B cell (primary cell): ENCODE data around the gene GRK1. TPM values are rescaled to one million over a fixed set of nuclear protein-coding genes. Genes with fewer than 3 reads are reported as not detected.

Experiments used
- ATAC-seq: fragments of 200-7000 bp; cut with Tn5 transposase; one replicate; pipeline ENCODE4 v1.10.0; 2021; ENCODE audit warnings: low read depth, mild to moderate bottlenecking, moderate number of reproducible peaks, moderate library complexity
- CTCF ChIA-PET: fragments of 350-600 bp; sonication (Branson Sonifier 250); formaldehyde crosslinking; loops from one replicate; lab custom pipeline; 2021; ENCODE audit warnings: antibody characterized with exemption, inconsistent platforms; lab: Charles Lee
- POLR2A ChIA-PET: fragments of 350-600 bp; sonication (Branson Sonifier 250); formaldehyde crosslinking; loops from one replicate; lab custom pipeline; 2021; ENCODE audit warnings: antibody characterized with exemption; lab: Charles Lee
- DNase-seq: peaks from one replicate; pipeline ENCODE4 v3.0.0; 2013
- H2AFZ ChIP-seq: 2 replicates; pipeline ENCODE4 v1.6.1; 2012; ENCODE audit warnings: mild to moderate bottlenecking, low read depth, low read length; ENCODE audit not compliant: insufficient read depth, poor library complexity, severe bottlenecking
- H3K27ac ChIP-seq, 2 donors: 1 replicate in 1 of 2; 2 replicates in 1 of 2; pipeline ENCODE4 v1.5.1; 2012 to 2013; ENCODE audit warnings: low read length in 2 of 2, mild to moderate bottlenecking in 2 of 2, moderate library complexity in 1 of 2
- H3K27me3 ChIP-seq, 4 experiments: fragments of 200-600 bp in 1 of 4; sonication (generic) in 1 of 4; replicated peaks in 1 of 4; 1 replicate in 2 of 4; 2 replicates in 2 of 4; pipeline versions ENCODE4 v1.6.1 to v1.7.0; 2013 to 2016; ENCODE audit warnings: low read length in 3 of 4, mild to moderate bottlenecking in 2 of 4, mixed read lengths in 1 of 4, moderate library complexity in 1 of 4; ENCODE audit not compliant: insufficient read depth in 4 of 4, control insufficient read depth in 3 of 4; ENCODE audit errors: control extremely low read depth in 1 of 4
- H3K36me3 ChIP-seq, 2 experiments: replicated peaks in 1 of 2; 1 replicate in 1 of 2; 2 replicates in 1 of 2; pipeline versions ENCODE4 v1.6.1 to v1.7.1; 2013; ENCODE audit warnings: low read length in 1 of 2; ENCODE audit not compliant: insufficient read depth in 2 of 2, control insufficient read depth in 1 of 2; ENCODE audit errors: control extremely low read depth in 1 of 2, extremely low read depth in 1 of 2
- H3K4me1 ChIP-seq, 2 donors: fragments of 200-600 bp in 1 of 2; sonication (generic) in 1 of 2; 1 replicate in 1 of 2; 2 replicates in 1 of 2; pipeline versions ENCODE4 v1.5.1 to v1.6.1; 2013 to 2017; ENCODE audit warnings: low read length in 2 of 2; ENCODE audit not compliant: control insufficient read depth in 2 of 2, insufficient read depth in 2 of 2
- H3K4me2 ChIP-seq: replicated peaks from 2 replicates; pipeline ENCODE3; 2012; ENCODE audit warnings: mild to moderate bottlenecking, low read depth, low read length; ENCODE audit not compliant: poor library complexity, severe bottlenecking
- H3K4me3 ChIP-seq, 5 experiments: fragments of 200-600 bp in 1 of 5; sonication (generic) in 1 of 5; 1 replicate in 3 of 5; 2 replicates in 2 of 5; pipeline versions ENCODE4 v1.5.1 to v1.7.0; 2011 to 2016; ENCODE audit warnings: low read length in 4 of 5, mild to moderate bottlenecking in 4 of 5, low read depth in 2 of 5, control low read depth in 1 of 5, moderate library complexity in 1 of 5; ENCODE audit not compliant: insufficient read depth in 1 of 5; ENCODE audit errors: control extremely low read depth in 1 of 5, extremely low read depth in 1 of 5
- H3K79me2 ChIP-seq: fragments of 200-600 bp; sonication (generic); one replicate; pipeline ENCODE4 v1.6.0; 2016; ENCODE audit warnings: low read length; ENCODE audit not compliant: control insufficient read depth, insufficient read depth
- H3K9ac ChIP-seq: fragments of 200-600 bp; sonication (generic); 2 replicates; pipeline ENCODE4 v1.6.1; 2017; ENCODE audit warnings: mild to moderate bottlenecking, low read length, moderate library complexity
- H3K9me3 ChIP-seq, 3 donors: one replicate each; pipeline versions ENCODE4 v1.6.1 to v1.7.1; 2013; ENCODE audit warnings: low read length in 2 of 3; ENCODE audit not compliant: control insufficient read depth in 2 of 3, insufficient read depth in 1 of 3; ENCODE audit errors: control extremely low read depth in 1 of 3
- H4K20me1 ChIP-seq: 2 replicates; pipeline ENCODE4 v1.6.0; 2012; ENCODE audit warnings: mild to moderate bottlenecking, low read length; ENCODE audit not compliant: insufficient read depth, control insufficient read depth, poor library complexity, severe bottlenecking
- H3K27ac Mint-ChIP-seq: one replicate; pipeline ENCODE4 v1.8.0; 2021; ENCODE audit warnings: mixed read lengths
- H3K27me3 Mint-ChIP-seq: one replicate; pipeline ENCODE4 v1.8.0; 2021; ENCODE audit warnings: mixed read lengths
- H3K4me1 Mint-ChIP-seq: one replicate; pipeline ENCODE4 v1.8.0; 2021; ENCODE audit warnings: mixed read lengths
- H3K4me3 Mint-ChIP-seq: one replicate; pipeline ENCODE4 v1.8.0; 2021; ENCODE audit warnings: mixed read lengths
- H3K9me3 Mint-ChIP-seq: one replicate; pipeline ENCODE4 v1.8.0; 2022; ENCODE audit warnings: mixed read lengths; ENCODE audit not compliant: insufficient read depth
- EZH2 ChIP-seq: IDR thresholded peaks from 2 replicates; pipeline ENCODE4 v1.6.1; 2012; ENCODE audit warnings: borderline replicate concordance, low read depth, mild to moderate bottlenecking, moderate library complexity, low read length; ENCODE audit not compliant: insufficient read depth, poor library complexity, severe bottlenecking
- WGBS: methylation state at CpG from one replicate; pipeline ENCODE4 v1.1.5; 2013; ENCODE audit warnings: missing lambda C conversion rate; ENCODE audit not compliant: insufficient coverage; 5-methylcytosine and 5-hydroxymethylcytosine counted together
- intact Hi-C: fragments of 100-400 bp; cut with micrococcal nuclease; formaldehyde crosslinking; loops from one replicate; pipeline ENCODE4 v1.10.0; 2022
- polyA plus RNA-seq: library from polyadenylated mRNA; depleted of rRNA; stranded (reverse); fragments of >200 nt; gene quantifications from 2 replicates; pipeline ENCODE4 v1.2.3, GENCODE V29; 2012
- total RNA-seq, 2 donors: library from RNA; stranded (reverse); fragments of 120-200 nt in 1 of 2; gene quantifications; 1 replicate in 1 of 2; 2 replicates in 1 of 2; pipeline versions ENCODE4 v1.2.3 to v1.2.4, GENCODE V29; 2013 to 2022
- TF ChIP-seq, protein P1 (sequence below): fragments of 200-600 bp; IDR thresholded peaks from one replicate; pipeline ENCODE4 v1.8.0; 2022; ENCODE audit warnings: antibody characterized with exemption, mild to moderate bottlenecking

The GRK1 gene
- total and polyA plus RNA-seq, 2 donors (not counting 1 experiment from before 2014, with no cell fraction given): not detected

DNA sequence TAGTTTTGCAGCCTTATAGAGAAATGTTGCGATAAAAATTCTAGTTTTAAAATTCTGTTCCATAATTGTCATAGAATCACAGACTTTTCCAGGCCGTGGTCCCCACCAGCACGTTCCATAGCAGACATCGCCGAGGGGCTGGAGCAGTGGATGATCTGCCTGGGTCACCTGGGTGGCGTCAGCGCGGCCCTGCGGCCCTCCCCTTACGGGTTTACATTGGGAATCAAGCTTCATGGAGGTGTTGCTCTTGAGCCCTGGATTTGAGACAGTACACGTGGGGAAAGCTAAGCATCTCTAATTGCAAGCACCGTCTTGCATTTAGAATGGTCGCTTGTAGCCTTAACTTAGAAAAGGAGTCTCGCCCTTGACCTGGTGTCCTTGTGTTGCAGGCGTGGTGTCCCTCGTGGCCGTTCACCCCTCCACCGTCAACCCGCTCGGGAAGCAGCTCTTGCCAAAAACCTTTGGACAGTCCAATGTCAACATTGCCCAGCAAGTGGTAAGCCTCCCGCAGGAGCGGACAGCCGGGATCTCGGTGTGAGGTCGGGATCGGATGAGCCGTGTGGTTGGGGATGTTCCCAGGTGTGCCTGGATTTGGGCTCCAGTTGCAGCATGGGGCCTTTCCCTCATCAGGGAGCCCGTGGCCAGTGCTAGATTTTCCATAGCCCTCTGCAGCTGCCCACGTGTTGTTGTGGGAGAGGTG is 44.1 kb upstream of the GRK1 start:
- Histone ChIP-seq H2AFZ (no peak overlapping the region), H3K9ac (no peak overlapping the region), H3K9me3 (no peaks in the 10 kb centered on the region), H3K27me3 (no peaks in the 10 kb centered on the region), H3K4me2 (no peak overlapping the region), H3K27ac (no peak overlapping the region), H3K4me3 (no peak overlapping the region), H3K79me2 (peaks cover 31% of the 10 kb centered on the region), H4K20me1 (no peaks in the 10 kb centered on the region), H3K4me1 (no peaks in the 10 kb centered on the region), H3K36me3 (peaks cover 0 to 12% of the 10 kb centered on the region in 2 experiments)
- CTCF ChIA-PET: no interaction called here
- Mint-ChIP-seq H3K4me3 (no peak overlapping the region), H3K4me1 (no peaks in the 10 kb centered on the region), H3K9me3 (no peaks in the 10 kb centered on the region), H3K27ac (no peak overlapping the region), H3K27me3 (no peaks in the 10 kb centered on the region)
- intact Hi-C loops: no loop called here
- ATAC-seq (no peak), DNase-seq (no peak)
- POLR2A ChIA-PET: no interaction called here
- 95% methylated on average over 26 of the region's 29 CpGs for WGBS
- no peak for TF ChIP-seq EZH2
- TF ChIP-seq, protein P1, sequence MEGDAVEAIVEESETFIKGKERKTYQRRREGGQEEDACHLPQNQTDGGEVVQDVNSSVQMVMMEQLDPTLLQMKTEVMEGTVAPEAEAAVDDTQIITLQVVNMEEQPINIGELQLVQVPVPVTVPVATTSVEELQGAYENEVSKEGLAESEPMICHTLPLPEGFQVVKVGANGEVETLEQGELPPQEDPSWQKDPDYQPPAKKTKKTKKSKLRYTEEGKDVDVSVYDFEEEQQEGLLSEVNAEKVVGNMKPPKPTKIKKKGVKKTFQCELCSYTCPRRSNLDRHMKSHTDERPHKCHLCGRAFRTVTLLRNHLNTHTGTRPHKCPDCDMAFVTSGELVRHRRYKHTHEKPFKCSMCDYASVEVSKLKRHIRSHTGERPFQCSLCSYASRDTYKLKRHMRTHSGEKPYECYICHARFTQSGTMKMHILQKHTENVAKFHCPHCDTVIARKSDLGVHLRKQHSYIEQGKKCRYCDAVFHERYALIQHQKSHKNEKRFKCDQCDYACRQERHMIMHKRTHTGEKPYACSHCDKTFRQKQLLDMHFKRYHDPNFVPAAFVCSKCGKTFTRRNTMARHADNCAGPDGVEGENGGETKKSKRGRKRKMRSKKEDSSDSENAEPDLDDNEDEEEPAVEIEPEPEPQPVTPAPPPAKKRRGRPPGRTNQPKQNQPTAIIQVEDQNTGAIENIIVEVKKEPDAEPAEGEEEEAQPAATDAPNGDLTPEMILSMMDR: no peak

DNA sequence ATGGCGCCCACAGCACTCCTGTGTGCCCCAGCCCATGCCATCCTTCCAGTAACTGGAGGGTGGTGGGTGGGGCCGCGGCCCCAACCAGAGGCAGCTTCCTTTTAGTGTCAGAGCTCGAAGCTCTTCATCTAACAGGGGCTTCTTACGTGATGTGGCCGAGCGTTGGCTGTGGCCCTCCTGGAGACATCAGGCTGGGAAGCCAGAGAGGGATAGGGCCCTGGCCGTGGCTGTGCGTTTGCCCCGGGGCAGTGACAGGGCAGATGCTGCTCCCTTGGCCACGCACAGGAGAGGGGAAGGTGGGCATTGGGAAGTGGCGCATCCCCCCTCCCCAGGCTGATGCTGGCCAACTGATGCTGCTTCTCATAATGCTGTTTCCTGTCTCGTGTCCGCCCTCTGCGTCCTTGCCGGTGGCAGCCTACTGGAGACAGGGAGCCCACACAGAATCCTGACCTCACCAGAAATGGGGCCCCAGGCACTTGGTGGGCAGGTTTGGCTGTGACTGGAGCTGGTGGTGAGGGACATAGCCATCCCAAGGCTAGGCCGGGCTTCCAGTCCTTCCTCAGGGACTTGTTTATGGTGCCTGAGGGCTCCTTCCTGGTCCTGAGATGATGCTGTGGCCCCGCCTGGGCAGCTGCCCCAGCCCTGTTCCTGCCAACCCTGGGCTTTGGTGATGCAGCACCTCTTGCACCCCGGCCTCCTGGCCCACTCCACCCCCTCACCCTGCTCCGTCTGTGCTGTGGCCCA is 43.4 kb upstream of the GRK1 start:
- Histone ChIP-seq H4K20me1 (no peaks in the 10 kb centered on the region), H3K4me3 (no peak overlapping the region), H3K9ac (no peak overlapping the region), H3K36me3 (peaks cover 0 to 14% of the 10 kb centered on the region in 2 experiments), H3K27me3 (no peaks in the 10 kb centered on the region), H3K4me2 (no peak overlapping the region), H2AFZ (no peak overlapping the region), H3K27ac (no peak overlapping the region), H3K79me2 (peaks cover 32% of the 10 kb centered on the region), H3K4me1 (no peaks in the 10 kb centered on the region), H3K9me3 (no peaks in the 10 kb centered on the region)
- DNase-seq (no peak), ATAC-seq (no peak)
- H3K27me3 Mint-ChIP-seq: no peaks in the 10 kb centered on the region
- 96% methylated on average over 18 of the region's 20 CpGs for WGBS
- no peak overlapping the region for H3K27ac Mint-ChIP-seq
- ChIA-PET CTCF (no interaction called here), POLR2A (no interaction called here)
- no peaks in the 10 kb centered on the region for H3K9me3 Mint-ChIP-seq
- no peak overlapping the region for H3K4me3 Mint-ChIP-seq
- intact Hi-C loops: no loop called here
- no peaks in the 10 kb centered on the region for H3K4me1 Mint-ChIP-seq
- TF ChIP-seq, protein P1: no peak
- no peak for TF ChIP-seq EZH2
